ENCODE measurements around the gene OPHN1.

The OPHN1 gene

GRCh38 chrX:68183612-68184214, 249.6 kb downstream of the OPHN1 start:
- DNase-seq: no peak

DNA sequence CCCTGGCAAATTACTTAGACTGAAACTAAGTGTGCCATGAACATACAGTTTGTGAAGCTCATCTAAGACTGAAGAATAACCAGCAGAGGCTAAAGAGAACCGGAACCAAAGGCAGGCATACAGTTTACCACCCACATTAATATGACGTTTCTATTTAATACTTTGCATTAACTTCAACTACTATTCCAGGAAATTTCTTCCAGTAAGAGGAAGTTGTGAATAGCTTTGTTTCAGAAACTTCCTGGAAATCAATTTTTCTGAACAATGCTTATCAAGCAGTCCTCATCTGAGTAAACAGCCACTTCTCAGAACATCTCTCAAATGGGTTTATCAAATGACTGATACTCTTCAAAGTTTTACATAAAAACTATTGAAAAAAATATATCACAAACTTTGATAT, 252.7 kb downstream of the OPHN1 start:
- DNase-seq: no peak

DNA sequence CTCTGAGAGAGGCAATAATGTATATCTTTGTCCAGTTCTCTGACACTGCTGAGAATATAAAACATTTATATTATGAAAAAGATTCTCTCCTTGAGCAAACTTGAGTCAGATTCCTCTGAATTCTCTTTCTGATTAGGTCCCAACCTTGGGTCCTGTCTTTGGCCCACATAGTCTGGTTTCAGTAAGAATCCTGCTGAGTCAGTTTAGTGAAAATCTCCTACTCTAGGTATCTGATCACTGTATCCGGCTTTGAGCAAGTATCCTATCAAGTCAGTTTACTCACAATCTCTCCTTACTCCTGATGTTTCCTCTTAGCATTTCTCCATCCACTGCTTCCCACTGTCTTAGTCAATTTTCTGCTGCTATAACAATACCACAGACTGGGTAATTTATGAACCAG, 253.9 kb downstream of the OPHN1 start:
- DNase-seq: no peak

DNA sequence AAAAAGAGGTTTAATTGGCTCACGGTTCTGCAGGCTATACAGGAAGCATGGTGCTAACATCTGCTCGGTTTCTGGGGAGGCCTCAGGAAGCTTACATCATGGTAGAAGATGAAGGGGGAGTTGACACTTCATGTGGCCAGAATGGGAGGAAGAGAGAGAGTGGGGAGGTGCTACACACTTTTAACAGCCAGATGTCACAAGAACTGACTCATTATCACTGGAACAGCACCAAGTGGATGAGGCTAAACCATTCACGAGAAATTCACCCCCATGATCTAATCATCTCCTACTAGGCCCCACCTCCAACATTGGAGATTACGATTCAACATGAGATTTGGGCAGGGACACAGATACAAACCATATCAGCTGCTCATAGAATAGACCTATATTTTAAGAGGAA, 255.8 kb downstream of the OPHN1 start:
- no peak for DNase-seq

DNA sequence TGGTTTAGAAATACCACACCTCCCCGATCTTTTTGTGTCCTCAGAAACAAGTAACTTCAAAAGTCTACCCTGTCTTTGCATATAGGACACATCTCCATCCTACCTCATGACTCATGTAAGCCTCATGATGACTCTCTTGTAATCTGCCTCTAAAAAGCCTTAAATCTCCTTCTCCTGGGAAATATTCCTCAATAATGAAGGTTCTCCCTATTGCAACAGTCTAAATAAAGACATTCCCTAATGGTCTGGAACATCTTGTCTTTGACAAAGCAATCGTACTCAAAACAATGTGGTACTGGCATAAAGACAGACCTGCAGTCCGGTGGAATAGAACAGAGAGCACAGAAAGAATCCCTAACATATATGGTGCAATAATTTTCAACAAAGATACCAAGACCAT, 257.7 kb downstream of the OPHN1 start:
- DNase-seq: no peak

GRCh38 chrX:68163441-68163840, 269.9 kb downstream of the OPHN1 start:
- no peak for DNase-seq

DNA sequence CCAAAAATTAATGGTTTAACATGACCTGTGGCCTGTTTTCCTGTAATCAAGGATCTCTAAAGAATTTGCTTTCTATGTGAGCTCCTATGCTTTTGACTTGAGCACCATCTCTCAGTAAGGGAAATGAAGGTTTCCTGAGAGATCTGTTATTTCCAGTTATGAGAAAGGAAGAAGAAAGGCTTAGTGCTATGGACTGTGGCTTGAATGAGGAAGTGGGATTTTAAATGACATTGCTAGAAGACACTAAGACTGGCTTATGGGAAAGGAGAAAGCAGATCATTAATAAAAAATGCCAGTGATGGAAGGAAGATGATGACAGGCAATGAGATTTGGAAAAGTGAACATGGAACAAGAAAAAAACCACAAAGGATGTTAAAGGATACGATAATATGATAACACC, 285.4 kb downstream of the OPHN1 start:
- no peak for DNase-seq

DNA sequence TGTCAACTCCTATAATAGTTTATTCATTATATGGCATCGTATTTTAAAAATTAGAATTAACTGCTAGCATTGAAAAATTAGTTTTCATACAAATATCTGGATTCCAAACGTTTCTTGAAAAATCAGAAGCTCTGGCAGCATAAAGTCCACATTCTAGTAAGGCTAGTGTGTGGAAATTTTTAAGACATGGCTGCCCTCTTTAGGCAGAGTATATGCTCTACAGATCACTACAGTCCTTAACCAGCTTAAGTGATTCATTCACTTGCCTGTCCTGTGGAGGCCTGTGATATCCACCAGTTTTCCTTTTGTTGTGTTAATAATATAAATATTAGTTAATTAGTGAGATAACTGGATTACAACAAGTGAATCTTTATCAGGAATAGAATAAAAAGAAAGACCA, 287.2 kb downstream of the OPHN1 start:
- DNase-seq: no peak

- DNase-seq: no peak
These were observed 293.5 kb downstream of the OPHN1 start for GRCh38 chrX:68139791-68140190.

GRCh38 chrX:68133181-68133580, 300.1 kb downstream of the OPHN1 start:
- DNase-seq: no peak

DNA sequence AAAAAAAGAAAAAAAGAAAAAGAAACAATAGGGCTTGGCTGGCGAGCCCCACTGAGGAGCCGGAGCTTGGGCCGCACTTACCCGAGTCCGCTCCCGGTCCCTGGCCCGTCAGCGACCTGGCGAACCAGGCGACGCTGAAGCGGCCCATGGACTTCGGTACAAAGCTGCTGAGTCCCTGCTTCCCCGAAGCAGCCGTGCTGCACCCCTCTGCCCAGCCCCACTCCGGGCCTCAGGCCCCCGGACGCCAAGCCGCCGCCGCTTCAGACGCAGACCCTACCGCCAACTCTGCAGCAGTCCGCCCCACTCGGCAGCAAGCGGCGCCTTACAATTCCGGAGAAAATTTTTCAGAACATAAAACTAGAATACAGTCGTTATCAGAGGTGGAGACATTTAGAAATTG, 300.5 kb downstream of the OPHN1 start:
- DNase-seq: no peak

DNA sequence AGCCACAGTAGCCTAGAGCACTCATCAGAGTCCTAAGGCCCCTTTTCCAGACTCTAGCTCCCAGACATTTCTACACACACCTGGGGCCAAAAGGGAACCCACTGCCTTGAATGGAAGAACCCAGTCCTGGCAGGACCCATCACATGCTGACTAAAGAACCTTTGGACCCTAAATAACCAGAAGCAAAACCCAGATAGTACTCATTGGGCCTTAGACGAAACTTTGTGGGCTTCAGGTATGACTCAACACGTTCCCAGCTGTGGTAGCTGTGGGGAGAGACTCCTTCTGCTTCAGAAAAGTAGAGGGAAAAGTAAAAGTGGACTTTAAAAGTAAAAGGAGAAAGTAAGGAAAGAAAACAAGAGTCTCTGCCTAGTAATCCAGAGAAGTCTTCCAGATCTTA, 311.5 kb downstream of the OPHN1 start:
- DNase-seq: no peak

GRCh38 chrX:68121371-68121770, 311.9 kb downstream of the OPHN1 start:
- no peak for DNase-seq

DNA sequence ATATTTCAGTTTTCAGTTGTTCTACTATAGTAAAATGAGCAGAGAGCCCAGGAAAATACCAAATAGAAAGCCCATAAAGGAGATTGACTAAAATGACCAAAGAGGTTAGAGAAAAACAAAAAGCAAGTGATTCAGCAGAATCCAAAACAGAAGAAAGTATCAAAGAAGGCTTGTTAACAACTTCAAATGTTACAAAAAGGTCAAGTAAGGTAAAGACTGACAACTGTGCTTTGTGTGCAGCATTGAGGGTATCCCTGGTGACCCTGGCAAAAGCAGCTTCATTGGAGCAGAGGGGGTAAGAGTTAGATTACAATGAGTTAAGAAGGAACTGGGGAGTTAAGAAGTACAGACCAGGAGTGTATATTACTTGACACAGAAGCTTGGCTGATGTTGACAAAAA, 317.9 kb downstream of the OPHN1 start:
- no peak for DNase-seq

- no peak for DNase-seq
These were observed 318.6 kb downstream of the OPHN1 start for GRCh38 chrX:68114573-68115129.

DNA sequence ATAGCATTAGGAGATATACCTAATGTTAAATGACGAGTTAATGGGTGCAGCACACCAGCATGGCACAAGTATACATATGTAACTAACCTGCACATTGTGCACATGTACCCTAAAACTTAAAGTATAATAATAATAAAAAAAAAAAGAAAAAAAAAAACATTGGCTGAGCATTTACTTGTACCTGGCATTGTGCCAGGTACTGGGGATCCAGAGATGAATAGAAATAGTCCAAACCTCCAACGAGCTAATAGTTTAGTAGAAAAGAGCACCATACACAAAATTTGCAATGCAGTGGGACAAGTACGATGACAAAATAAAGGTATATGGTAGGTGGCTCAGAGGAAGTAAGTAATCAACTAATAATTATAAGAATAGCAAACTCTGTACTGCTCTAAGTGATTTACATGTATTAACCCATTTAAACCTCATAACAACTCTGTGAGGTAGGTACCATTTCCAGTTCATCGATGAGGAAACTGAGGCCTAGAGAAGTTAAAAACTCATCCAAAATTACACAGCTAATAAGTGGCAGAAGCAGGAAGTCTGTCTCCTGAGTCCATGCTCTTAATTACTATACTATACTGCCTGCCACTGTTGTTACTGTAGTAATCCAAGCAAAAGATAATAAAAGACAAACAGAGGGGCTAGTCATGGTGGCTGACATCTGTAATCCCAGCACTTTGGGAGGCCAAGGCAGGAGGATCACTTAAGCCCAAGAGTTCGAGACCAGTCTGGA, 319.3 kb downstream of the OPHN1 start:
- no peak for DNase-seq

DNA sequence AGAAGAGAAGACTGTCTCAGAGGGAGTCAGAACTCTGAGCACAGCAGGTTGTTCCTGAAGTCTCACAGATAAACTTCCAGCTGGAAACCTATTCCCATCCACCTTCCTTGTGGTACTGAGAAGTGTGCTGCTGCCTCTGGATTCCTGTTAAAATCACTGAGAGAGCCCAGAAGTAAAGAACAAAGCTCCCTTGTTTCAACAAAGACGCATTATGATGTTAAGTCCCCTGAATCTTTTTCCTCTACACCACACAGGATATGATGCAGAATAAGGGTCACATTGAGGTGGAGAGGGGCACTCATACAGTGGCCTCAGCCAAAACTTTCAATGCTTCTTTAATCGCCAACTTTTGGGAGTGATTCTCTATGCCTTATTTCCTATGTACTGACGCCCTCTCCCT, 321.0 kb downstream of the OPHN1 start:
- peak in 1 of 56 donors; percentile 1 for DNase-seq

DNA sequence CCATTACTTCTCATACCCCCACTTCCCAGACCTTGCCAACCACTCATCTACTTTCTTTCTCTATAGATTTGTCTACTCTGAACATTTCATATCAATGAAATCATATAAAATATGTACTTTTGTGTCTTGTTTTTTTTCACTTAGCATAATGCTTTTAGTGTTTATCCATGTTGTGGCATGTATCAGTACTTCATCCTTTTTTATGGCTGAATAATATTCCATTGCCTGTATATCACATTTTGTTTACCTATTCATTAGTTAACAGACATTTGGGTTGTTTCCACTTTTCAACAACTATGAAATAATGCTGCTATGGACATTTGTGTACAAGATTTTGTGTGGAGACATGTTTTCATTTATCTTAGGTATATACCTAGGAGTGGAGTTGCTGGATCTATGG, 324.1 kb downstream of the OPHN1 start:
- DNase-seq: no peak

GRCh38 chrX:68098431-68098830, 334.9 kb downstream of the OPHN1 start:
- no peak for DNase-seq

GRCh38 chrX:68090266-68090665, 343.0 kb downstream of the OPHN1 start:
- no peak for DNase-seq

- no peak for DNase-seq
These were observed 345.8 kb downstream of the OPHN1 start for GRCh38 chrX:68087526-68087925.

GRCh38 chrX:68086709-68087108, 346.6 kb downstream of the OPHN1 start:
- no peak for DNase-seq

- no peak for DNase-seq
These were observed 348.5 kb downstream of the OPHN1 start for GRCh38 chrX:68084765-68085164.

Measured in amygdala (tissue), 56 donors.